GM10847 (cell line): Measurements from ENCODE around the gene SYN1.

Experiments
- POLR2A ChIP-seq: IDR thresholded peaks from 2 replicates; pipeline ENCODE4 v1.6.1; 2011; ENCODE audit not compliant: insufficient read length; ENCODE audit errors: extremely low read depth

Gene SYN1

GRCh38 chrX:47572773-47573340 lies 46.8 kb downstream of the SYN1 start:
- no peak for TF ChIP-seq POLR2A

DNA sequence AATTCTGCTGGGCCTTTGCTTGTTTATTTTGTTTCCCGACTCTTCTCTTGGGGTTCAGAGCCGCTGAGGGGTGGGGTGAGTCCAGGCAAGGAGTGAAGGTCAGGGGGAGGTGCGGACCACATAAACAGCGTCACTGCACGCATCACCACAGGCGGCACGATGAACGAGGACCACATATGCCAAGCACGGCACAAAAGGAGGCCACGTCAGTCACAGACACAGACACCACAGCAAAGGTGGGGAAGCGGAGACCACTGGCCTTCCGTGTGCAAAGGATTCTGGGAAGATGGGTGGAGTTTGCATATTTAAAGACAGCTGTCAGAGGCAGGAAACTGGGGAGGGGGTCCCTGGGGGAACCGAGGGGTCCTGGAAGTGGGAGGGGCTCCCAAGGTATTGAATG lies 47.8 kb downstream of the SYN1 start:
- TF ChIP-seq POLR2A = no peak

GRCh38 chrX:47571215-47571614 lies 48.4 kb downstream of the SYN1 start:
- TF ChIP-seq POLR2A = no peak

DNA sequence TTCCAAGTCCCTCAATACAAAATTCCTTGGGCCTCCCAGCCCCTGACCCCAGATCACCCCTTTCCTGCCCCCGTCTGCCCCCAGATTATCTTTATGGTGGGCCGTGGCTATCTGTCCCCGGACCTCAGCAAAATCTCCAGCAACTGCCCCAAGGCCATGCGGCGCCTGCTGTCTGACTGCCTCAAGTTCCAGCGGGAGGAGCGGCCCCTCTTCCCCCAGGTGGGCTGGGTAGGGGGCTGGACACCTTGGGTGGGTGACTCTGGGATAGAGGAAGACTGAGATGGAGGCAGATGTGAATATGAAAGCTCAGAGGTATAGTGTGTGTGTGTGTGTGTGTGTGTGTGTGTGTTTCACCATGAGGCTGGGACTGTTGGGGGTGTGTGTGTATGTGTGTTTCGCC lies 48.9 kb downstream of the SYN1 start:
- no peak for TF ChIP-seq POLR2A

GRCh38 chrX:47568656-47569295 lies 50.9 kb downstream of the SYN1 start:
- TF ChIP-seq POLR2A = no peak

DNA sequence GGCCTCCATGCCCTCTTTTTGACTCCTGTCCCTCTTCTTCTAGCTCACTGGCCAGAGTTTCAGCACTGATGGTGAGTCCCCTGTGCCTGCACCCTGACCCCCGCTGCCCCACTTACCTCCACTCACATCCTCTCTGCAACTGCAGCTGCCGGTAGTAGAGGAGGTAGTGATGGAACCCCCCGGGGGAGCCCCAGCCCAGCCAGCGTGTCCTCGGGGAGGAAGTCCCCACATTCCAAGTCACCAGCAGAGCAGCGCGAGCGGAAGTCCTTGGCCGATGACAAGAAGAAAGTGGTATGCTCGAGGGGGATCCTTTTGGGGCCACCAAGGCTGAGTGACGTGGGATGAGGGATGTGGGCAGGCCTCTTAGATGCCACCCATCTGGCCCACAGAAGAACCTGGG lies 52.8 kb downstream of the SYN1 start:
- TF ChIP-seq POLR2A = no peak

DNA sequence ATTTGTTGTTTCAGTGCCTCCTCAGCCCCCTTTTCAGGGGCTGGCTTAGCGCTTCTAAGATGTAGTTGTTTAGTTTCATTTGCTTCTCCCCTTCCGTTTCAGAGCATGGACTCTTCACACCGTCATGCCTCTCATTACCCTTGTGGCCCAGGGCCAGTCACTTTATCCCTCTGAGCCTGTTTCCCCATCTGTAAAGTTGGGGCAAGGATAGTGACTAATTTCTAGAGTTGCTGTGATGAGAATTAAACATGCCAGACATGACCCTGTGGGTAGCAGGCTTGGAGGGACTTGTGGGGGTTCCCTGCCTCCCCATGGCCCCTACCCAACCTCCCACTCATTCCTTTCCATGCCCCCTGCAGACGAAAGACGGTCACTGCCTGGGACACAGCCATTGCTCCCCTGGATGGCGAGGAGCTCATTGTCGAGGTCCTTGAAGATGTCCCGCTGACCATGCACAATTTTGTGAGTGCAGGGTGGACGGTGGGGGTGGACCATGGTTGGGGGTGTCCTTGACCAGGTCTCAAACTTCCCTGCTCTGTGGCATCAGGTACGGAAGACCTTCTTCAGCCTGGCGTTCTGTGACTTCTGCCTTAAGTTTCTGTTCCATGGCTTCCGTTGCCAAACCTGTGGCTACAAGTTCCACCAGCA lies 55.1 kb downstream of the SYN1 start:
- no peak for TF ChIP-seq POLR2A

GRCh38 chrX:47563801-47564315 lies 55.8 kb downstream of the SYN1 start:
- no peak for TF ChIP-seq POLR2A

DNA sequence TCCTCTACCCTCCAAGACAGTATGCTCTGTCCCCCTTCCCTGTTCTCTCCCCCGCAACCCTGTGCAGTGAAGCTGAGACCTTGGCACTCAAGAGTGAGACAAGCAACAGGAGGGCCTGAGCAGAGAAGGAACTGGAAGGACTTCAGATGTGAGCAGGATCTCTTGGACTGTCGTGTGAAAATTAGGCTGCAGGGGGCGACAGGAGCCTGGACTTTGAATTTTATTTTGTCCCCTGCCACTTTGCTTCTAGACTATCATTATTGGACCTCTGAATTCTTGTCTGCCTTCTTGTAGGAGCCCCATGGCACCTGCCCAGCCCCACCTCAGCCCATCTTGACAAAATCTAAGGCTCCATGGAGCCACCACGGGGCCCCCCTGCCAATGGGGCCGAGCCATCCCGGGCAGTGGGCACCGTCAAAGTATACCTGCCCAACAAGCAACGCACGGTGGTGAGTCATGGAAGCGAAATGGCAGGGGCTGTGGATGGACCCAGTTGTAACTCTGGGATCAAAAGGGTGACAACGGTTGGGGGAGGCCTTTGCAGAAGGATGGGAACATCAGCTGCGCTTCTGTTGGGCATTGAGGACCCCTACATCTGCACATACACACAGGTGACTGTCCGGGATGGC lies 56.9 kb downstream of the SYN1 start:
- no peak for TF ChIP-seq POLR2A

DNA sequence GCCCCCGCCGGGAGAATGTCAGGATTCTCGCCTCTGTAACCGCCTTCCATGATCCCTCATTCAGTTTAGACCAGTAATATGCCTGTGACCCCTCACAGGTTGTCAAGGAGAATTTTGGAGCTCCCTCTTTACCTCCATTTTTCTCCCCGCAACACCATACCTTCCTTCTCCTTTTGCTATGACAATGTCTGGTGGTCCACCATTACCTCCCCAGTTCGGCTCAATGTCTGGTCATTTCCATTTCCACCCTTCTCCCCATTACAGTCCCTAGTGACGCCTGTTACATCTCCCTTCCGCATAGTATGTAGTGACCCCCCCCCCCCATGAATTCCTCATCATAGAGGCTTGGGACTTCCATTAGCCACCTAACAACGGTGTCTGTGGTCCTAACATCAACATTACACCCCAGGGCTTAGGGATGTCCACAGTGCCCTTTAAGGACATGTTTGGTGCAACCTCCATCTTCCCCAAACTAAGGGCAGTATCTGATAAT lies 58.0 kb downstream of the SYN1 start:
- TF ChIP-seq POLR2A = no peak

- peak; percentile 59 for TF ChIP-seq POLR2A
Measured at GRCh38 chrX:47560934-47561658, 58.6 kb downstream of the SYN1 start, which contains the start of gene ARAF. Gene ARAF, plus strand, starts transcription at chrX:47561205. Its CDS starts 1,763 bp downstream, at chrX:47562968.

GRCh38 chrX:47560179-47560933 lies 59.3 kb downstream of the SYN1 start:
- TF ChIP-seq POLR2A = no peak

DNA sequence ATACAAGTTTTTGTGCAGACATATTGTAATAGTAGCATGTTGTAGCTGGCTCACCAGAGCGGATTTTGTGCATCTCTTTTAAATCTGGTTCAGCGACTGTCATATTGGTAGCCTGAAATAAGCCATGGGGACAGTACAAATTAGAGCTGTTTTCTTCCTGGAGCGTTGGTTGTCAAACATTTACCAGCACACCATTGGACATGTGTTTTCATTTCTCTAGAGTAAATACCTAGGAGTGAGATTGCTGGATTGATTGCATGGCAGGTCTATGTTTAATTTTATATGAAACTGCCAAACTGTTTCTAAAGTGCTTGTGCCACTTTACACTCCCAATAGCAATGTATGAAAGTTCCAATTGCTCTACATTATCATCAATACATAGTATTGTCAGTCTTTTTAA lies 61.2 kb downstream of the SYN1 start:
- no peak for TF ChIP-seq POLR2A

GRCh38 chrX:47556045-47556623 lies 63.5 kb downstream of the SYN1 start:
- TF ChIP-seq POLR2A = peak; percentile 55
